HuH-7 (cell line): ENCODE data around the gene FPR1.

Source experiments
- DNase-seq: peaks from one replicate; pipeline ENCODE4 v3.0.0; 2011; ENCODE audit warnings: low spot score

Gene FPR1

GRCh38 chr19:51704626-51705025 lies 47.1 kb downstream of the FPR1 start:
- no peak for DNase-seq

GRCh38 chr19:51703575-51704515 lies 47.8 kb downstream of the FPR1 start:
- no peak for DNase-seq

- DNase-seq, result no peak
Measured at GRCh38 chr19:51702825-51703574, 48.7 kb downstream of the FPR1 start.

GRCh38 chr19:51702103-51702824 lies 49.4 kb downstream of the FPR1 start:
- no peak for DNase-seq

- DNase-seq, result no peak
Measured at GRCh38 chr19:51701468-51702100, 50.1 kb downstream of the FPR1 start.

- DNase-seq, result no peak
Measured at GRCh38 chr19:51699170-51699569, 52.5 kb downstream of the FPR1 start.

GRCh38 chr19:51698296-51698695 lies 53.4 kb downstream of the FPR1 start:
- DNase-seq, result no peak

GRCh38 chr19:51697169-51697776 lies 54.4 kb downstream of the FPR1 start:
- DNase-seq, result no peak

GRCh38 chr19:51696606-51697005 lies 55.1 kb downstream of the FPR1 start:
- DNase-seq, result no peak
